Muscle of back (tissue), 11 donors: Measurements from ENCODE around the gene SYT5. TPM values are rescaled to one million over a fixed set of nuclear protein-coding genes. Genes with fewer than 3 reads are reported as not detected.
A peak's percentile ranks its signal among the peaks of the same experiment; 100 is the strongest.
"Not testable (repeated sequence)": the region's sequence is repeated elsewhere in the genome, so short reads cannot be mapped to it uniquely, and the experiment has no call there.

Source experiments
- DNase-seq, 3 donors: peaks; one replicate each; pipeline versions ENCODE4 v3.0.0 to v3.0.0-alpha.2; 2013
- polyA plus RNA-seq, 10 donors: library from polyadenylated mRNA; unstranded; fragments of 120-200 nt; gene quantifications; one replicate each; pipeline ENCODE4 v1.2.1, GENCODE V29; 2013; ENCODE audit not compliant: insufficient read length in 10 of 10

SYT5 gene
- polyA plus RNA-seq, 10 donors = 0.05 to 0.13 (median 0.07) TPM; not detected in 4

DNA sequence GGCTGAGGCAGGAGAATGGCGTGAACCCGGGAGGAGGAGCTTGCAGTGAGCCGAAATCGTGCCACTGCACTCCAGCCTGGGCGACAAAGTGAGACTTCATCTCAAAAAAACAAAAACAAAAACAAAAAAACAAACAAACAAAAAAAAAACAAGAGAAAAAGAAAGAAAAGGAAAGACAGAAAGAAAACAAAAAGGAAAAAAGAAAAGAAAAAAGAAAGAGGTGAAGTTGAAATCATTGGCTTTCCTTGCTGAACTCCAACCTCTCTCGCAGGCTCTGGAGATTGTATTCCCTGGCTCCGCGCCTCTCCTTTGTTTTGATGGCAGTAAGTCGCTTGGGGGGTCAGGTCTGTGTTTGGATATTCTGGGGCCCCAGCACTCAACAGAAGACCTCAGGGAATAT is 7.8 kb downstream of the SYT5 start:
- not testable (repeated sequence) for DNase-seq

DNA sequence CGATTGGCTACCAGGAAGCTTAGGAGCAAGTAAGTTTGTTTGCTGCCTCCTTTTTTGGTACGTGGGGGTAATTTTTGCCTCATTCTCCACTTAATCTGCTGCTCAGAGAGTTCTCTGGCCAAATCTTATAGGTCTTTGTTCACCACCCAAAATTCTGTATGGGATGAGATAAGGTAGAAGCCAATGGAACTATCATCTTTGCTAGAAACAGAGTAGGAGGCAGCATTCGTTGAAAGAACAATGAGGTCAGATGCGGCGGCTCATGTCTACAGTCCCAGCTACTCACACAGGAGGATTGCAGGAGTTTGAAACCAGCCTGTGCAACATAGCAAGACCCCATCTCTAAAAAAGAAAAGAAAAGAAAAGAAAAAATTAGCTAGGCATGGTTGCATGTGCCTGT is 8.6 kb downstream of the SYT5 start:
- DNase-seq = no peak

DNA sequence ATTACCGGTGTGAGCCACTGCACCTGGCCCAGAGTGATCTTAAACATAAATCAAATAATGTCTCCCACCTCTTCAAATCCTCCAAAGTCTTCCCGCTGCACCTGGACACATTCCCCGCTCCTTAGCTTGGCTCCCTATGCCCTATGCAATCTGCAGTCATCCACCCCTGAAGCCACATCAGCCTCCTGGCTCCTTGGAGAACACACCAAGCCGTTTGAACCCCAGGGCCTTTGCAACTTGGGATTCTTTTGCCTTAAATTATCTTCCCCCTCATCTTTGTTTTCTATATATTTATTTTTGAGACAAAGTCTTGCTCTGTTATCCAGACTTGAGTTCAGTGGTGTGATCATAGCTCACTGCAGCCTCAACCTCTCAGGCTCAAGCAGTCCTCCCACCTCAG is 11.0 kb downstream of the SYT5 start:
- DNase-seq = no peak

DNA sequence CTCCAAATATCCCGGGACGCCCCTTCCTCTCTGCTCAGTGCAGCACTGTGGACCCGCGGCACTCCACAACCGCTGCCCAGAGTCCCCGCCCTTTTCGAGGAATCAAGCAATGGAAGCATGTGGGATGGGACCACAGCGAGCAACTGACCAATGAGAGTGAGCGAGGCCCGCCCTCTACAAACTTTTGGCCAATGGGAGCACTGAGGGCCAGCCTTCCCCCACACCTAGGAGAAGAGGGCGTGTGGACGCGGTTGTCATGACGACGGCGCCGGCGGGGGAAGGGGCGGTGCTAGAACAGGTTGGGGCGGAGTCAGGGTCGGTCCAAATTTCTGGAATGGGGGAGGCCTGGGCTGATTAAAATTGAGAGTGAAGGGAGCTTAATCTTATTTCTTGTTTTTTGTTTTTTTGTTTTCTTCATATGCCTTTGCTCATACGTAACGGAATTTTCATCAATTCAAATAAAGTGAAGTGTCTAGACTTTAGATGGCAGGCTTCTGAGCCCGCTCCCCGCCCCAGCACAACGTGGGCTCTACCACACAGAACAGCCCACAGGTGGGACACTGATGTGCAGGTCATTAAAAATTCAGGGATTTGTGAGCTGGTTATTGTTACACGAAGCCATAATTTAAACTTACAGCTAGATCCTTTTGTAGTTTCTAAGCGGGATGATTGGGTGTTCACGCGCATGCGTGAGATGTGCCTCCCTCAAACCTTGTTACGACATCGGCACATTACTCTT is 13.4 kb downstream of the SYT5 start, which contains the start of gene DNAAF3:
Gene DNAAF3 (minus strand): TSS at position 84 of the 739 bp plus-strand sequence. CDS start 200 bp downstream, outside the sequence.
- peak; percentile 87 to 95 (median 93) for DNase-seq

DNA sequence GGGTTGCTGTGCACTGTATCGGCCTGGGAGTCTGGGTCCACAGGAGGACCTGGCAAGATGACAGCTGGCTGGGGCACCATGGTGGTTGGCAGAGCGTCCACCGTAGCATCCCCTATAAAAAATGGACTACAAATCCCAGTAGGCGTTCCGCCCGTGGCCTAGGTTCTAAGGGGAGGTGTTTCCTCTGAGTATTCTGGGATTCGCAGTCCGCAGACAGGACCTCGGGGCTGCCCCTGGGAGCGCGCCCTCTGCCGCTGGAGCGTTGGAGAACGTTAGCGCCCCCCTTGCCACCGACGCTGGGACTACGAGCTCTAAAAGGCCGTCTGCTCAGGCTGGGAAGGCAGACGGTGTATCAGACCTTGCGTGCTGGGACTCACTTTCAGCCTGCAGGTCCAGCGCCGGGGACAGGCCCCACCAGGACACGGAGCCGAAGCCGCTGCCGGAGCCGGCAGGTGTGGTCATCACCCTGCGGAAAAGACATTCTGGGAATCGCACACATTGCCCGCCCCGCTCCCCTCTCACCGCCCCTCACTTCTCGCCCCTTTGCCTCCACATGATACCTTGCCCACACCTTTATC is 14.0 kb downstream of the SYT5 start:
- DNase-seq = peak in 2 of 3 donors; percentile 52 to 75

DNA sequence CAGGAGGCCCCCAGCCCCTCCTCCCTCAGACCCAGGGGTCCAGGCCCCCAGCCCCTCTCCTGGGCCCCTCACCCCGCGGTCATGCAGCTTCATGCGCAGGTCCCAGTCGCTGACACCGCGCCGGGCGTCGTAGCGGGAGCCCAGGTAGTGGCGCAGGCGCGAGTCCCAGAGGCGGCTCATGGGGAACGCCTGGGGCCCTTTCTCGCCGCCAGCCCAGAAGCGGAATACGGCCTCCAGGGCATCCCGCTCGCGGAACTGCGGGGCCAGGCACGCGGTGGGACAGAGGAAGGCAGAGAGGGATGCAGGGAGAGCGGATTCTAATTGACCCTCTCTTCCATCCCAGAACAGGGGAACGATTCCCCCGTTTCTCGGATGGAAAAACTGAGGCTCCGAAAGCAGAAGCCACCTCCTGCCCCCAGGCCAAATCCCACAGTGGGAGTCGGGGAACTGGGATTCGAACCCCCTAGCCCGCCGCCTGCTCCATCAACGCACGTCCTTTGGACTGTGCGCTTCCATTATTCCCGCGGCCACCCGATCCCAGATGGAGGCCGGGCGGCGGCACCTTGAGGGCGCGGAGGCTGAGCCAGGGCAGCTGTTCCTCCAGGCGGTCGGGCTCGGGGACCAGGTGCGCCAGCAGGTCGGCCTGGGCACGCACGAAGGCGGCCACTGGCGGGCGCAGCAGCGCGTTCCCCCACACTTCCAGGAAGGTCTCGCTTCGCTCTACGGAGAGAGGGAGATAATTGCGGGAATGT is 18.3 kb downstream of the SYT5 start:
- no peak for DNase-seq

DNA sequence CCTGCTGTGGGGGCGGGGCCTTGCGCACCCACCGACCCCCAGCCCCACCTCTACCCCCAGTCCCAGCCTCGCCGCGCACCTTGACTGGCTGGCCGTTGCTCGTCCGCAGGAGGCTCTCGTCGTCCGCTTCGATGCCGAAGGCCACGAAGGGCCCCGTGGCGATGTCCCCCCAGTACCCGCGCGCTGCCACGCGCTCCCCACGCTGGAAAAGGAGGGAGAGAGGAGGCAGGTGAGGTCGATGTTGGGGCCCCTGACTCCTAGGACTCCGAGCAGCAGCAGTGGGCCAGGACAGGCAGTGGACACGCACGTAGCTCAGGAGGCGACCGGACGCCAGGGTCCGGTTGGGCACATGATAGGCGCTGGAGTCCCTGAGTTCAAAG is 19.1 kb downstream of the SYT5 start:
- no peak for DNase-seq

DNA sequence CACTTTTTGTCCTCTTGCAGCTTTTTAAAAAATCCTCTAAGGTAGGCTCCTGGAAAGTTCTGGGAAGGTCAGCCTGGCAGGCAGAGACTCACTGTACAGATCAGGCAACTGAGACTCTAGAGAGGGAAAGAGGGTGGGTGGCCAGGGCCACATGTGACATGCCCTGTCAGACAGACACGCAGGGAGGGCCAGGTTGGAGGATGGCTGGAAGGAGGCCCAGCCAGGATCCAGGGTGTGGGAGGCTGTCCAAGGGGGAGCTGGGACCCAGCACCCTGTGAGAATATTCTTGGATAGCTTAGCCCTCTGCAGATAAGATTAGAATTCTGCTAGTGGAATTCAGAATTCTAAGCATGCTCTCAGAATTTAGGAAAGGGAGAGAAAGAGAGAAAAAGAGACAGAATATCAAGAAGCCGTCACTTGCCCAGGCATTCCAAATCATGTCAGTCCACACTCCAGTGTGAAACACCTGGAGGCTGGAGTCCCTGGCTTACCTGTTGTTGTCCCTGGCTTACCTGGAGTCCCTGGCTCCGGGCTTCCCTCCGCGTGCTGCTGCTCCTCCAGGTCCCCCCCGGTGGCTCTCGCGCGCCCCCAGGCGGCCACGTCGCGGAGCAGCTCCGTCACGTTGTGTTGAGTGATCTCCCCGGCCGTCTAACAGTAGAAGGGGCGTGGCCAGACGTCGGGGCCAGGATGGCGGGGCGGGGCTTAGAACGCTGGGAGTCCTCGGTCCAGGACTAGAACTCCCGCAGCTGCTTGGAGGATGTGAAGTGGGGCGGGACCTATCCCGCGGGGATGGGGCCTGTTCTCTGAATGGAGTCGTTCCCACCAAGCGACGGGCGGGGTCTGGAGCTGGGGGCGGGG is 19.7 kb downstream of the SYT5 start:
- DNase-seq = peak; percentile 61 to 83 (median 81)

DNA sequence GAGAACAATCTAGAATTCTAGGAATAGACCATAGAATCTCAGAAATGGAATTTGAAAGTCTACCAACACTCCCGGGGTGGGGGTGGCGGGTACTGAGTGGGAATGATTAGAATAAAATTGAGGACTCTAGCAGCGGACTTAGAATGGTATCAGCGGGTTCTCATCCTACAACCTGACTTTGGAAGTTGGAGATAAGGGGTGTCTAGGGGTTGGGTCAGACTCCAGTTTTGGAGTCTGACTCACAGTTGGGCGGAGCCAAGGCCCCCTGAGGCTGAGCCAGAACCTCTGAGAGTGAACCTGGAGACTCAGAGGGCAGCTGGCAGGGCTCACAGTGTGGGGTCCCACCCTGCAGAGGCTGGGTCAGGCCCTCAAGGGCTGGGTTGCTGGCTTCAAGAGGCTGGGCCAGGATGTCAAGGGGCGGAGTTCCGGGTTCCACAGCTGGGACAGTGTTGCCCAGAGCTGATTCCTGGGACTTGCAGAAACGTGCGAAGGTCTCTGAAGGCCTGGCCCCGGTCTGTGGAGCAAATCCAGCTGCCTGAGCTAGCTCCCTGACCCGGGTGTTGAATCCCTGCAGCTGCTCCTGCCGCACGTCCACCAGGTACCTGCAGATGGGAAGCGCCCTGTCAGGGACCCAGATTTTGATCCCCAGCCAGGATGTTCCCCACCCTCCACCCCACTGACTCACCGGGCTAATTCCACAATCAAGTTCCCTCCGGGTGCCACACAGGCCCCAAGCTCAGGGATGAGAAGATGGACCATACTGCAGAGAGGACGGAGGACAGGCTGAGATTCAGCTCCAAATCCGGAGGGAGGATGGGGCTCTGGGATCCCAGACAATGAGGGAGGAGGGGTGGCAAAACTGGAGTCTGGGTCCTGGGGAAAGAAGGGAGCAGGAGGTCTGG is 21.0 kb downstream of the SYT5 start:
- no peak for DNase-seq

DNA sequence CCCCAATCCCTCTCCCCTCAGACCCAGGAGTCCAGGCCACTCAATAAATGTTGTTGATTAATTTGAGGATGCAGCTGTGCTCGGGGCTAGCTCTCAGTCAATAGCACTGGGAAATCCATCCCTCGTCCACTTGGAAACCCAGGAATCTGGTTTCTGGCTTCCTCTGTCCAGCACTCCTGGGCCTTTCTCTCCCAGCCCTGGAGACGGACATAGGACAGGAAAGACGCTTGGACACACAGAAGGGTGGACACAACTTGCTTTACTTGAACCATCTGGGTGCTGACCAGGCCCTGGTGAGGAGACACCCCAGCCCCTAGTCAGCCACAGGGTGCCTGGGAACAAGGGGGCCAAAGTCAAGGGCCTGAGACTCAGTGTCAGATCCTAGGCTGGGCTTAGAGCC is 21.7 kb downstream of the SYT5 start:
- no peak for DNase-seq

DNA sequence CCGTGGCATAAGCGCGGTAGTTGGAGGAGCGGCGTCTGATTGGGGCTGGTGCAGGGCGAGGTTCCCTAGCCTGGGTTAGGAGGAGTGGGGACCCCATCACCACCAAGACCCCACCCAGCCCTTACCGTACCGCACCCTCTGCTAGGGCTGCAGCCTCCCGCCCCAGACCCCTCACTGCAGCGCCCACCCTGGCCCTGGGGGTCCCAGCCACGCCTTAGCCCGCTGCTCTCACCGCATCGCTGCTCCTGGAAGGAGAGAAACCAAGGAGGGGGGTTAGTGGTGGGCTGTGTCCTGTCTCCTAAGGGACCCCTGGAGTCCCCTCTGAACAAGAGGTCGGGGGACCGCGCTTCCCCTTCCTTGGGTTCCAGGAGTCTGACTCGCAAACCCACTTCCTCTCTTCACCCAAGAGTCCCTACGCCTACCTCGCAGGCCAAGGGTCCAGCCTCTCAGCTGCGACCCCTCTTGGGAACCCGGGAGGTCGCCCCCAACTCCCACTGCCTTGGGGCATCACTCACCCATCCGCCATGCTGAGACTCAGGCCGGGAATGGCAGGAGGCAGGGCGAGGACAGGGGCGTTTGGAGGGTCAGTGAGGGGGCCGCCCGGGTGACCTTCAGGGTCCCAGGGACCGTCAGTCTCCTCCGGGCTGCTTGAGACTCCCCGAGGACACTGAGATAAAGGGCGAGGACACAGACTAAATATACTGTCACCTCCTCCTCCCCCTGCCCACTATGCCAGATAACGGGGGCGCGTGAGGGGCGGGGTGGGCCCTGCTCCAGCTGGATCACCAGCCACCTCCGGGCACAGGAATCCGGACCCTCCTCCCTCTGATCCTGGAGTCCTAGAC is 22.8 kb downstream of the SYT5 start, which contains the start of gene TNNI3:
Gene TNNI3 (minus strand): TSS at position 669 of the 845 bp plus-strand sequence. CDS start 143 bp downstream, at position 526.
- DNase-seq = no peak

DNA sequence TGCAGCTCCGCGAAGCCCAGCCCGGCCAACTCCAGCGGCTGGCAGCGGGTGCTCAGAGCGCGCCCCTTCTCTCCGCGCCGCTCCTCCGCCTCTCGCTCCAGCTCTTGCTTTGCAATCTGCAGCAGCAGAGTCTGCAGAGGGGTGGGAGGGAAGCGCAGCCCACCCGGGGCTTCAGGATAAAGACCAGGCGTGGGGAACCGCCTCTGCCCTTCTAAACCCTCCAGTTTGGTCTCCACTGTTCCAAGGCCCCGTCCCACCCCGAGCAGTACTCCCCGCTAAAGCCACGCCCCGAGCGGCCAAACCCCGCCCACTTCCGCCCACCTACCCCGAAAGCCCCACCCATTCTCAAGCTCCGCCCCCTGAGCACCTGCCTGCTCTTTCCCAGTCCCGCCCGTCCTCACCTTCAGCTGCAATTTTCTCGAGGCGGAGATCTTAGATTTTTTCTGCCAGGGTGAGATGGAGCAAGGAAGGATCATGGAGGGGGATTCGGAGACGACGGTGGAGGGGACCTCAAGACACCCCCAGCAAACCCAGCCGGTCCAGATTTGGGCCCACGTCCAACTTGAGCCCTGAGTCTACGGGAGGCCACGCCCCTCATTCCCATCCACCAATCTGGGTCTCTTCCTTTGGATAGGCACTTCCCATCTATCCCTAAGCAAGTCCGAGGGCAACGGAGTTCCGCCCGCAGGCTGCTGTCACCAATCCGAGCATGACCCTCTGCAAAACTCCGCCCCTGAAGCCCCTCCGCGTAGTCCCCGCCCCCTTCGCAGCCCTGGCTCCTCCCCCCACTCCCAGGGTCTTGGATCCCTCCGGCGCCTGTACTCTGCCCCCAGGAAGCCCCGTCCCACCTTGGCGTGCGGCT is 23.7 kb downstream of the SYT5 start:
- DNase-seq = no peak

DNA sequence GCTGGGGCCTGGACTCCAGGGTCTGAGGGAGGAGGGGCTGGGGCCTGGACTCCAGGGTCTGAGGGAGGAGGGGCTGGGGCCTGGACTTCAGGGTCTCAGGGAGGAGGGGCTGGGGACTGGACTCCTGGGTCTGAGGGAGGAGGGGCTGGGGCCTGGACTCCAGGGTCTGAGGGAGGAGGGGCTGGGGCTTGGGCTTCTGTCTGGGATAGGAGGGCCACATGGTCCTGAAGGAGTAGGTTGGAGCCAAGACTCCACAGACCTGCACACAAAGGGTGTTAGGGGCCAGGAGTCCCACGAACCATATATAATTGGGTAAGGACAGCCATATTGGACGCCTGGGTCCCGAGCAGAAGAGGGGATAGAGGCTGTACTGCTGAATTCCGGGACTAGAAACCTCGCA is 24.3 kb downstream of the SYT5 start:
- not testable (repeated sequence) for DNase-seq

DNA sequence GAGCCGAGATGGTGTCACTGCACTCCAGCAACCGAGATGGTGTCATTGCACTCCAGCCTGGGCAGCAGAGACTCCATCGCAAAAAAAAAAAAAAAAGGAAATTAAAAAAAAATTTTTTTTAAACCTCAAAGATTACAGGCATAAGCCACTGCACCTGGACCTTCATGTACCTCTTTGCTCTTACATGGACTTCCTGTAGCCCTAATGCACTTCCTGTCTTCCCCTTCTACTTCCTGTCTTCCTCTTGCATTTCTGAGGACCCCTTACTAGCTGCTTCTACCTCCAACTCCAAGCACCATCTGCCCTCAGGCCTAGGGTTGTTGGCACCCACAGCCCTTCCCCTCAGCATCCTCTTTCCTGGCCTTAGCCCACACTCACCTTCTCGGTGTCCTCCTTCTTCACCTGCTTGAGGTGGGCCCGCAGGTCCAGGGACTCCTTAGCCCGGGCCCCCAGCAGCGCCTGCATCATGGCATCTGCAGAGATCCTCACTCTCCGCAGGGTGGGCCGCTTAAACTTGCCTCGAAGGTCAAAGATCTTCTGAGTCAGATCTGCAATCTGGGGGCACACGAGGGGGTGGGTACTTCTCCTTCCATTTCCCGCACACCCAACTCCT is 26.3 kb downstream of the SYT5 start:
- no peak for DNase-seq

DNA sequence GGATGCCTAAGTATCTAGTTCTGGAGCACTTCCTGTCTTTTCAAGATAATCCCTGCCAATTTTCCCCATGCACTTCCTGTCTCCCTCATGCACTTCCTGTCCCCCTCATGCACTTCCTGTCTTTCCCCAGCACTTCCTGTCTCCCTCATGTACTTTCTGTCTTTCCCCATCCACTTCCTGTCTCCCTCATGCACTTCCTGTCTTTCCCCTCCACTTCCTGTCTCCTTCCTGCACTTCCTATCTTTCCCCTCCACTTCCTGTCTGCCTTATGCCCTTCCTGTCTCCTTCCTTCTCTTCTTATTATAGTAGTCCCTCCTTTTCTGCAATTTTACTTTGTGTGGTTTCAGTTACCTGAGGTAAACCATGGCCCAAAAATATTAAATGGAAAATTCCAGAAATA is 28.1 kb downstream of the SYT5 start:
- no peak for DNase-seq

DNA sequence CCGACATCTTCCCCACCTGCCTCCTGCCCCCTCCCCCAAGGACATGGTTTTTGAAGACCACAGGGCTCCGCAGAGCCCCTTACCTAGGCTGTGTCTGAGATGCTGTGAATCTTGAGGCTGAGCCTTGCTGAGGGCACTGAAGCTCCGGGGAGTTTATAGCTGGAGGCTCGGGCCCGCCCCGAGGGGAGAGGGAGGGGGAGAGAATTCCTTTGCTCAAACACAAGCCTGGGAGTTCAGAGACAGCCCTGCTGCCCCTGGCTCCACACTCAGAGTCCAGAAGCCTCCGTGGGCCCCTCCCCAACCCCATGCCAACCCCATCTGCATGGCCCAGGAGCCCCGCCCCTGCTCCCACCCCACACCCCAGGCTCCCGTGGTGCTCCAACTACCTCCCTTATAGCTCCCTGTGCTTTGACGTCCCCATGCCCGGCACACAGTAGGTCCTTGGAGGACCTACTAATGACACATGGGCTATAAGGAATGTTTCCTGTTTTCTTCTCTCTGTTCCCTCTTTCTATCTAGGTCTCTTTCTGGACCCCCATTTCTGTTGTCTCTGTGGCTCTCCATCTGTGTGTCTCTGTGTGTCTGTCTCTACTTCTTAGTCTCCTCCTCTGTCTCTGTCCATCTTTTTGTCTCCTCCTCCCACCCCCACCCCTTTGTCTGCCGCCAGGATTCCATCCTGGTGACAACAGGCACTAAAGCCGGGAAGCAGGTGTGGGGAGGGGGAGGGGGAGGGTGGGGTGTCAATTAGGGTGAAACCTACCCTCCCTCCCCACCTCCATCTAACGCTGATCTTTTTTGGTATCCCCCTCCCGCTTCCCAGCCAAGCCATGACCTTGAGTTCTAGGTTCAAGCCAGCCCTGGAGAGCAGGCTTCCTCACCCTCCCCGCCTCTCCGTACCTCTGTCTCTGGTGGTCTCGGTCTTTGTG is 30.7 kb downstream of the SYT5 start, which contains the start of gene TNNT1:
Gene TNNT1 (minus strand): TSS at position 129 of the 926 bp plus-strand sequence. CDS start 2,049 bp downstream, outside the sequence.
- DNase-seq = no peak
